Trophoblast cell (in vitro differentiated cells and primary cell): ENCODE data around the gene MPPED1.

Experiments
- DNase-seq, 2 donors: peaks; one replicate each; pipeline ENCODE4 v3.0.0-alpha.2; 2016
- H2AFZ ChIP-seq: 2 replicates; pipeline ENCODE4 v1.6.1; 2013; ENCODE audit warnings: low read length, moderate library complexity, mild to moderate bottlenecking; ENCODE audit not compliant: insufficient read depth, poor library complexity
- H2AK5ac ChIP-seq: 2 replicates; pipeline ENCODE4 v1.6.1; 2013; ENCODE audit warnings: mild to moderate bottlenecking, low read length
- H2BK120ac ChIP-seq: 2 replicates; pipeline ENCODE4 v1.6.1; 2013; ENCODE audit warnings: low read length, mild to moderate bottlenecking, moderate library complexity; ENCODE audit not compliant: insufficient read depth, poor library complexity
- H2BK12ac ChIP-seq: 2 replicates; pipeline ENCODE4 v1.6.1; 2013; ENCODE audit warnings: mild to moderate bottlenecking, low read length, moderate library complexity
- H2BK5ac ChIP-seq: 2 replicates; pipeline ENCODE4 v1.6.1; 2013; ENCODE audit warnings: low read length, low read depth, moderate library complexity, mild to moderate bottlenecking; ENCODE audit not compliant: poor library complexity
- H3K14ac ChIP-seq: 2 replicates; pipeline ENCODE4 v1.6.1; 2013; ENCODE audit warnings: mild to moderate bottlenecking, low read length
- H3K18ac ChIP-seq: 2 replicates; pipeline ENCODE4 v1.6.1; 2013; ENCODE audit warnings: mild to moderate bottlenecking, low read length
- H3K23ac ChIP-seq: 2 replicates; pipeline ENCODE4 v1.6.1; 2013; ENCODE audit warnings: low read length
- H3K27ac ChIP-seq: 2 replicates; pipeline ENCODE4 v1.5.1; 2013; ENCODE audit warnings: low read depth, mild to moderate bottlenecking, inconsistent platforms, low read length, moderate library complexity
- H3K27me3 ChIP-seq: 2 replicates; pipeline ENCODE4 v1.6.1; 2013; ENCODE audit warnings: inconsistent platforms, mild to moderate bottlenecking, low read length, moderate library complexity; ENCODE audit not compliant: insufficient read depth
- H3K36me3 ChIP-seq, 2 experiments: 1 replicate in 1 of 2; 2 replicates in 1 of 2; pipeline ENCODE4 v1.6.1; 2013; ENCODE audit warnings: low read length in 2 of 2, mild to moderate bottlenecking in 2 of 2, moderate library complexity in 1 of 2; ENCODE audit not compliant: insufficient read depth in 2 of 2, control insufficient read depth in 1 of 2
- H3K4ac ChIP-seq: 2 replicates; pipeline ENCODE4 v1.6.1; 2013; ENCODE audit warnings: low read depth, mild to moderate bottlenecking, low read length, moderate library complexity
- H3K4me1 ChIP-seq, 2 experiments: 1 replicate in 1 of 2; 2 replicates in 1 of 2; pipeline ENCODE4 v1.6.1; 2013; ENCODE audit warnings: low read length in 2 of 2, mild to moderate bottlenecking in 2 of 2, moderate library complexity in 1 of 2; ENCODE audit not compliant: insufficient read depth in 2 of 2, control insufficient read depth in 1 of 2
- H3K4me2 ChIP-seq: 2 replicates; pipeline ENCODE4 v1.6.1; 2013; ENCODE audit warnings: inconsistent platforms, mild to moderate bottlenecking, low read length, moderate library complexity
- H3K4me3 ChIP-seq: 2 replicates; pipeline ENCODE4 v1.5.1; 2013; ENCODE audit warnings: mild to moderate bottlenecking, low read depth, low read length, inconsistent platforms
- H3K79me1 ChIP-seq: one replicate; pipeline ENCODE4 v1.6.1; 2013; ENCODE audit warnings: low read length
- H3K79me2 ChIP-seq: 2 replicates; pipeline ENCODE4 v1.6.1; 2013; ENCODE audit warnings: low read length, mild to moderate bottlenecking; ENCODE audit not compliant: control insufficient read depth, insufficient read depth, poor library complexity
- H3K9ac ChIP-seq: 2 replicates; pipeline ENCODE4 v1.6.1; 2013; ENCODE audit warnings: mild to moderate bottlenecking, low read length
- H3K9me3 ChIP-seq: 2 replicates; pipeline ENCODE4 v1.6.1; 2013; ENCODE audit warnings: low read depth, mild to moderate bottlenecking, control low read depth, inconsistent platforms, low read length; ENCODE audit not compliant: insufficient read depth
- H4K12ac ChIP-seq: 2 replicates; pipeline ENCODE4 v1.6.1; 2013; ENCODE audit warnings: low read depth, mild to moderate bottlenecking, low read length, moderate library complexity
- H4K8ac ChIP-seq: 2 replicates; pipeline ENCODE4 v1.6.1; 2013; ENCODE audit warnings: low read depth, mild to moderate bottlenecking, low read length, moderate library complexity
- H4K91ac ChIP-seq: one replicate; pipeline ENCODE4 v1.6.1; 2013; ENCODE audit warnings: low read depth, mild to moderate bottlenecking, low read length, moderate library complexity
- WGBS: extraction: QIAGEN DNeasy Blood & Tissue Kit; methylation state at CpG from one replicate; pipeline ENCODE4 v1.1.7; 2013; ENCODE audit warnings: missing lambda C conversion rate; ENCODE audit not compliant: insufficient read length, insufficient coverage; ENCODE audit errors: extremely low coverage; 5-methylcytosine and 5-hydroxymethylcytosine counted together

MPPED1 gene

GRCh38 chr22:43455846-43456245 lies 44.0 kb downstream of the MPPED1 start:
- no peak overlapping the region for H3K23ac ChIP-seq
- no peak for DNase-seq

GRCh38 chr22:43457002-43457401 lies 45.2 kb downstream of the MPPED1 start:
- WGBS = no CpG with 5 or more reads among the region's 3 CpGs
- H2AFZ ChIP-seq = no peak overlapping the region
- no peak for DNase-seq

More at GRCh38 chr22:43455846-43456245, 44.0 kb downstream of the MPPED1 start:
- no peak overlapping the region for H2AK5ac ChIP-seq
- no peak overlapping the region for H4K91ac ChIP-seq
- H3K79me2 ChIP-seq = no peaks in the 10 kb centered on the region
- no peak overlapping the region for H3K4me3 ChIP-seq
- no peaks in the 10 kb centered on the region for H3K79me1 ChIP-seq
- H3K9me3 ChIP-seq = no peaks in the 10 kb centered on the region
- no peaks in the 10 kb centered on the region for H3K4me1 ChIP-seq
- WGBS = no CpG with 5 or more reads among the region's 2 CpGs
- no peak overlapping the region for H3K14ac ChIP-seq
- no peak overlapping the region for H3K4me2 ChIP-seq
- H4K12ac ChIP-seq = no peak overlapping the region
- H4K8ac ChIP-seq = no peak overlapping the region
- H2BK120ac ChIP-seq = no peak overlapping the region
- H3K27me3 ChIP-seq = no peaks in the 10 kb centered on the region
- no peak overlapping the region for H2BK5ac ChIP-seq
- no peak overlapping the region for H3K27ac ChIP-seq
- no peak overlapping the region for H3K4ac ChIP-seq
- H3K36me3 ChIP-seq = no peaks in the 10 kb centered on the region
- no peak overlapping the region for H2BK12ac ChIP-seq
- no peak overlapping the region for H2AFZ ChIP-seq
- no peak overlapping the region for H3K9ac ChIP-seq
- H3K18ac ChIP-seq = no peak overlapping the region

GRCh38 chr22:43462701-43463100 lies 50.9 kb downstream of the MPPED1 start:
- Histone ChIP-seq H3K79me2 (no peaks in the 10 kb centered on the region), H3K4ac (no peak overlapping the region), H3K79me1 (no peaks in the 10 kb centered on the region)

More at GRCh38 chr22:43457002-43457401, 45.2 kb downstream of the MPPED1 start:
- Histone ChIP-seq H3K4me1 (no peaks in the 10 kb centered on the region), H3K79me1 (no peaks in the 10 kb centered on the region), H3K27ac (no peak overlapping the region), H3K4ac (no peak overlapping the region), H3K79me2 (no peaks in the 10 kb centered on the region), H3K4me3 (no peak overlapping the region), H3K27me3 (no peaks in the 10 kb centered on the region), H3K36me3 (no peaks in the 10 kb centered on the region), H3K9me3 (peaks cover 3% of the 10 kb centered on the region), H3K4me2 (no peak overlapping the region), H2AK5ac (no peak overlapping the region), H3K14ac (no peak overlapping the region), H2BK5ac (no peak overlapping the region), H4K8ac (no peak overlapping the region), H3K23ac (no peak overlapping the region), H4K91ac (no peak overlapping the region), H3K9ac (no peak overlapping the region), H3K18ac (no peak overlapping the region), H2BK12ac (no peak overlapping the region), H2BK120ac (no peak overlapping the region), H4K12ac (no peak overlapping the region)

GRCh38 chr22:43464809-43465208 lies 53.0 kb downstream of the MPPED1 start:
- Histone ChIP-seq H3K36me3 (no peaks in the 10 kb centered on the region), H4K91ac (no peak overlapping the region), H3K23ac (no peak overlapping the region), H3K4me2 (no peak overlapping the region), H4K8ac (no peak overlapping the region), H3K18ac (no peak overlapping the region), H3K4me1 (no peaks in the 10 kb centered on the region), H3K27me3 (peaks cover 3% of the 10 kb centered on the region), H2BK12ac (no peak overlapping the region), H2BK120ac (no peak overlapping the region), H3K9ac (no peak overlapping the region), H3K14ac (no peak overlapping the region), H3K9me3 (peaks cover 12% of the 10 kb centered on the region), H2AK5ac (no peak overlapping the region), H3K4me3 (no peak overlapping the region), H3K79me2 (no peaks in the 10 kb centered on the region), H3K79me1 (no peaks in the 10 kb centered on the region), H2AFZ (no peak overlapping the region), H4K12ac (no peak overlapping the region), H3K27ac (no peak overlapping the region), H3K4ac (no peak overlapping the region), H2BK5ac (no peak overlapping the region)
- WGBS = no CpG with 5 or more reads among the region's 8 CpGs
- DNase-seq = no peak

More at GRCh38 chr22:43462701-43463100, 50.9 kb downstream of the MPPED1 start:
- Histone ChIP-seq H2AK5ac (no peak overlapping the region), H3K9ac (no peak overlapping the region), H2AFZ (no peak overlapping the region), H3K9me3 (peaks cover 12% of the 10 kb centered on the region), H4K8ac (no peak overlapping the region), H2BK5ac (no peak overlapping the region), H3K36me3 (no peaks in the 10 kb centered on the region), H3K23ac (no peak overlapping the region), H3K4me1 (no peaks in the 10 kb centered on the region), H2BK12ac (no peak overlapping the region), H4K12ac (no peak overlapping the region), H3K18ac (no peak overlapping the region), H3K4me2 (no peak overlapping the region), H4K91ac (no peak overlapping the region), H2BK120ac (no peak overlapping the region), H3K27ac (no peak overlapping the region), H3K27me3 (peaks cover 3% of the 10 kb centered on the region), H3K14ac (no peak overlapping the region), H3K4me3 (no peak overlapping the region)
- DNase-seq = no peak
